ENCODE measurements around the gene ARPC4. TPM values are rescaled to one million over a fixed set of nuclear protein-coding genes. Genes with fewer than 3 reads are reported as not detected.

The ARPC4 gene
- total RNA-seq, 4 donors from 2014 or later: 111 to 165 (median 135) TPM

DNA sequence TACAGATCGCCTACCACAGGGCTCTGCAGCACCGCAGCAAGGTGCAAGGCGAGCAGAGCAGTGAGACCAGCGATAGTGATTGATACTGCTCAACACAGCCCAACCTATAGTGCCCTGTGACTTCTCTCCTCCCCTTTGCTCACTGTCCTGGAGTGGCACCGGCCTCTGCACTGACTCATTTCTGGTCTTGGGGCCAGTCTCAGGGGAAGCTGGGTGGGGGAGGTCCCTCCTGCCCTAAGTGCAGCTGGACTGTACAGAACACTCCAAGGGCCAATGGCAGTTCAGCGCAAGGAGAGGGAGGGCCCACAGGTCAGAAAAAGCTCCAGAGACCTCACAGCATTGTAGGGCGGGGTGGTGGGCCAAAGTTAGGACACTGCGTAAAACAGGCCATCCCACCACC lies 45.6 kb upstream of the ARPC4 start:
- Histone ChIP-seq H3K27me3 (no peaks in the 10 kb centered on the region), H3K27ac (no peak overlapping the region), H3K36me3 (peaks cover 0 to 67% (median 3%) of the 10 kb centered on the region in 3 donors), H3K9me3 (no peaks in the 10 kb centered on the region), H3K4me3 (no peak overlapping the region), H3K4me1 (peaks cover 3 to 19% (median 12%) of the 10 kb centered on the region in 4 donors)
- TF ChIP-seq POLR2A (IDR thresholded peaks at IDR 0.05): no peak
- no peak for TF ChIP-seq CTCF (IDR thresholded peaks at IDR 0.05)
- DNase-seq: no peak

- TF ChIP-seq CTCF (IDR thresholded peaks at IDR 0.05) (no peak), POLR2A (IDR thresholded peaks at IDR 0.05) (no peak)
These were observed 44.9 kb upstream of the ARPC4 start for GRCh38 chr3:9748031-9748430.

DNA sequence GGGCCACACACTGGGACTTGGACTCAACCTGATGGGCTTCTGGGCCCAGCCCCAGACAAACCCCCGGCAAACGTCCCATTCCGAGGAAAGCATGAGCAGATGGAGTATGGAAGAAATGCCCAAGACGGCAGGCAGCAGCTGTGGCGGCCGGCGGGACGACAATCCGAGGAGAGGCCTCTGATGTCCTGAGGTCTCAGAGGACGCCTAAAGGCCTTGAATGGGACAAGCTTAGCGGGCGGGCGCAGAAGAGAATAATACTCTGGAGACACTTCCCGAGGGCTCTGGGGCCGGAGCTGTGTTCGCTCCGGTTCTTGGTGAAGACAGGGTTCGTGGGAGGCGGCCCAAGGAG lies 43.6 kb upstream of the ARPC4 start:
- TF ChIP-seq CTCF (IDR thresholded peaks at IDR 0.05): no peak
- no peak for TF ChIP-seq POLR2A (IDR thresholded peaks at IDR 0.05)
- Histone ChIP-seq H3K4me1 (peaks cover 3 to 19% (median 13%) of the 10 kb centered on the region in 4 donors), H3K27ac (peak overlapping the region; percentile 82 to 92 (median 86)), H3K27me3 (no peaks in the 10 kb centered on the region), H3K36me3 (peaks cover 0 to 56% (median under 1%) of the 10 kb centered on the region in 3 donors), H3K4me3 (peak overlapping the region; percentile 48 to 63 (median 56)), H3K9me3 (no peaks in the 10 kb centered on the region)
- DNase-seq: no peak

More at GRCh38 chr3:9748031-9748430, 44.9 kb upstream of the ARPC4 start:
- Histone ChIP-seq H3K4me1 (peaks cover 3 to 19% (median 13%) of the 10 kb centered on the region in 4 donors), H3K4me3 (no peak overlapping the region), H3K36me3 (peaks cover 0 to 66% (median 3%) of the 10 kb centered on the region in 3 donors), H3K27ac (no peak overlapping the region), H3K9me3 (no peaks in the 10 kb centered on the region), H3K27me3 (no peaks in the 10 kb centered on the region)
- no peak for DNase-seq

- H3K9me3 ChIP-seq: no peaks in the 10 kb centered on the region
- H3K4me1 ChIP-seq: peaks cover 3 to 25% (median 13%) of the 10 kb centered on the region in 4 donors
- peak in 1 of 2 donors; percentile 48 for TF ChIP-seq POLR2A (IDR thresholded peaks at IDR 0.05)
- peak in 1 of 6 experiments; percentile 8 for TF ChIP-seq CTCF (IDR thresholded peaks at IDR 0.05)
- peak within 1 kb of the TSS; percentile 82 to 92 (median 86) for H3K27ac ChIP-seq
- H3K36me3 ChIP-seq: peaks cover 0 to 56% (median 0%) of the 10 kb centered on the region in 3 donors
- H3K27me3 ChIP-seq: no peaks in the 10 kb centered on the region
- peak within 1 kb of the TSS; percentile 48 to 63 (median 56) for H3K4me3 ChIP-seq
- DNase-seq: peak; percentile 98 to 99 (median 98)
These were observed 43.0 kb upstream of the ARPC4 start, which contains the start of gene OGG1 for GRCh38 chr3:9749645-9750555. OGG1 (plus strand) TSS chr3:9749952; CDS start chr3:9750287, 335 bp downstream.

DNA sequence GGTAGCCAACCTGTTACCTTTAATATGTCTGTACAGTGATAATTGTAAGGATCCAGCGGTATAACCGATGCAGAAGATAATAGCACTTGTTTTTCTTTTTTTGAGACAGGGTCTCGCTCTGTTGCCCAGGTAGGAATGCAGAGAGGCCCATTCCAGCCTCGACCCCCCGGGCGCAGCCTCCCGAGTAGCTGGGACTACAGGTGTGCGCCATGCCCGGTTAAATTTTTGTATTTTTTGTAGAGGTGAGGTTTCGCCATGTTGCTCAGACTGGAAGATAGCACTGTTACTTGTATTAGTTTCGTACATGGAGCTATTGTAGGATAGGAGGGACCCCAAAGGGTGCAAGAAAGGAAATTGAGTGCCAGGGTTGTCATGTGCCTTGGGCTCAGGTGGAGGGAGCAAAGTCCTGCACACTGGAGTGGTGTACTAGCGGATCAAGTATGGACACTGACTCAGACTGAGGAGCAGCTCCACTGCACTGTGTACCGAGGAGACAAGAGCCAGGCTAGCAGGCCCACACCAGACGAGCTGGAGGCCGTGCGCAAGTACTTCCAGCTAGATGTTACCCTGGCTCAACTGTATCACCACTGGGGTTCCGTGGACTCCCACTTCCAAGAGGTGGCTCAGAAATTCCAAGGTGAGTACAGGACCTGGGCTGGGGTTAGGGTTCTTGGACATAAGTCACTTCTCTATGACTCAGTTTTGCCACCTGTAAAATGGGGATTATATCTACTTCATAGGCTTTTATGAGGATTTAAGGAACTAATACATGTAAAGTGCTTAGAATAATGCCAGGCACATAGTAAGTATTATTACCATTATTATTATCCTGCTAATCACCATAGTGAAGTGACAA lies 42.1 kb upstream of the ARPC4 start:
- Histone ChIP-seq H3K36me3 (peaks cover 0 to 52% (median 0%) of the 10 kb centered on the region in 3 donors), H3K27me3 (no peaks in the 10 kb centered on the region), H3K4me1 (peaks cover 3 to 25% (median 13%) of the 10 kb centered on the region in 4 donors), H3K4me3 (peak overlapping the region; percentile 48 to 63 (median 56)), H3K27ac (peak overlapping the region; percentile 82 to 92 (median 86)), H3K9me3 (no peaks in the 10 kb centered on the region)
- TF ChIP-seq POLR2A (IDR thresholded peaks at IDR 0.05) (peak; percentile 24 to 66), CTCF (IDR thresholded peaks at IDR 0.05) (no peak)
- peak in 2 of 3 donors; percentile 78 to 83 for DNase-seq

All from Peyer's patch (tissue), 4 donors.